Astrocyte (in vitro differentiated cells and primary cell): ENCODE data around the gene TSC2. TPM values are rescaled to one million over a fixed set of nuclear protein-coding genes. Genes with fewer than 3 reads are reported as not detected.
A peak's percentile ranks its signal among the peaks of the same experiment; 100 is the strongest.

ENCODE experiments used
- DNase-seq: peaks from one replicate; pipeline ENCODE4 v3.0.0-alpha.2; 2010; ENCODE audit warnings: low read depth
- FAIRE-seq: peaks from 2 replicates; lab custom pipeline; 2011; peaks lifted over from hg19 to GRCh38; lab: Jason Lieb, UNC
- H2AFZ ChIP-seq: 2 replicates; pipeline ENCODE4 v1.6.0; 2012; ENCODE audit warnings: low read depth, low read length, inconsistent platforms
- H3K27ac ChIP-seq: 2 replicates; pipeline ENCODE4 v1.5.1; 2011; ENCODE audit warnings: low read depth, low read length, inconsistent platforms
- H3K27me3 ChIP-seq: 2 replicates; pipeline ENCODE4 v1.6.0; 2011; ENCODE audit warnings: low read length, inconsistent platforms; ENCODE audit not compliant: insufficient read depth
- H3K36me3 ChIP-seq: 2 replicates; pipeline ENCODE4 v1.5.1; 2011; ENCODE audit warnings: low read length, inconsistent platforms; ENCODE audit not compliant: insufficient read depth
- H3K4me1 ChIP-seq: 2 replicates; pipeline ENCODE4 v1.5.1; 2011; ENCODE audit warnings: low read length, inconsistent platforms; ENCODE audit not compliant: insufficient read depth
- H3K4me2 ChIP-seq: 2 replicates; pipeline ENCODE4 v1.6.0; 2012; ENCODE audit warnings: low read length, inconsistent platforms
- H3K4me3 ChIP-seq: 2 replicates; pipeline ENCODE4 v1.5.1; 2011; ENCODE audit warnings: low read depth, mild to moderate bottlenecking, low read length, inconsistent platforms; ENCODE audit not compliant: insufficient read depth
- H3K79me2 ChIP-seq: 2 replicates; pipeline ENCODE4 v1.6.0; 2012; ENCODE audit warnings: mild to moderate bottlenecking, low read length, inconsistent platforms; ENCODE audit not compliant: insufficient read depth
- H3K9ac ChIP-seq: 2 replicates; pipeline ENCODE4 v1.6.0; 2012; ENCODE audit warnings: mild to moderate bottlenecking, low read length, inconsistent platforms
- H3K9me3 ChIP-seq: 2 replicates; pipeline ENCODE4 v1.5.1; 2012; ENCODE audit warnings: low read depth, mild to moderate bottlenecking, low read length, inconsistent platforms; ENCODE audit not compliant: insufficient read depth
- H4K20me1 ChIP-seq: 2 replicates; pipeline ENCODE4 v1.6.0; 2012; ENCODE audit warnings: low read length, inconsistent platforms; ENCODE audit not compliant: insufficient read depth
- H3K27ac Mint-ChIP-seq: one replicate; pipeline ENCODE4 v1.8.0; 2021; ENCODE audit warnings: mild to moderate bottlenecking, mixed read lengths; ENCODE audit not compliant: unreplicated experiment
- H3K27me3 Mint-ChIP-seq: one replicate; pipeline ENCODE4 v1.8.0; 2021; ENCODE audit warnings: low read depth, mixed read lengths; ENCODE audit not compliant: unreplicated experiment
- H3K36me3 Mint-ChIP-seq: one replicate; pipeline ENCODE4 v1.8.0; 2021; ENCODE audit warnings: low read depth, mixed read lengths; ENCODE audit not compliant: unreplicated experiment
- H3K4me1 Mint-ChIP-seq: one replicate; pipeline ENCODE4 v1.8.0; 2021; ENCODE audit warnings: low read depth, mixed read lengths; ENCODE audit not compliant: unreplicated experiment
- H3K4me3 Mint-ChIP-seq: one replicate; pipeline ENCODE4 v1.8.0; 2021; ENCODE audit warnings: mild to moderate bottlenecking, moderate library complexity, mixed read lengths; ENCODE audit not compliant: unreplicated experiment
- H3K9me3 Mint-ChIP-seq: one replicate; pipeline ENCODE4 v1.8.0; 2021; ENCODE audit warnings: mild to moderate bottlenecking, mixed read lengths; ENCODE audit not compliant: unreplicated experiment
- CTCF ChIP-seq: IDR thresholded peaks from 2 replicates; pipeline ENCODE4 v1.5.1; 2011; ENCODE audit warnings: low read depth, mild to moderate bottlenecking, inconsistent platforms, low read length, moderate library complexity; ENCODE audit not compliant: insufficient read depth
- EZH2 ChIP-seq: IDR thresholded peaks from 2 replicates; pipeline ENCODE4 v1.6.1; 2012; ENCODE audit warnings: mild to moderate bottlenecking, low read length, inconsistent platforms; ENCODE audit not compliant: insufficient read depth
- total RNA-seq: library from RNA; stranded (reverse); gene quantifications from 2 replicates; pipeline ENCODE4 v1.2.1, GENCODE V29; 2021

TSC2 gene
- total RNA-seq, 1 donor from 2014 or later = 89.5 TPM

- H2AFZ ChIP-seq = no peak overlapping the region
- H3K36me3 ChIP-seq = no peaks in the 10 kb centered on the region
- peak; percentile 34 for DNase-seq
- H3K27me3 ChIP-seq = no peaks in the 10 kb centered on the region
- Mint-ChIP-seq H3K36me3 (no peaks in the 10 kb centered on the region), H3K27ac (peak overlapping the region; percentile 66), H3K4me1 (peaks cover 8% of the 10 kb centered on the region), H3K4me3 (peak overlapping the region; percentile 96), H3K27me3 (no peaks in the 10 kb centered on the region), H3K9me3 (no peaks in the 10 kb centered on the region)
- peaks cover 23% of the 10 kb centered on the region for H4K20me1 ChIP-seq
- H3K9me3 ChIP-seq = no peaks in the 10 kb centered on the region
- H3K27ac ChIP-seq = no peak overlapping the region
- H3K4me2 ChIP-seq = peak overlapping the region; percentile 95
- H3K4me3 ChIP-seq = peak overlapping the region; percentile 69
- peak; percentile 66 for FAIRE-seq
- peaks cover 20% of the 10 kb centered on the region for H3K4me1 ChIP-seq
- no peak for TF ChIP-seq CTCF
- TF ChIP-seq EZH2 = no peak
- peak overlapping the region; percentile 65 for H3K9ac ChIP-seq
- peaks cover 27% of the 10 kb centered on the region for H3K79me2 ChIP-seq
Measured at GRCh38 chr16:2027024-2028010, 20.5 kb upstream of the TSC2 start.

- Mint-ChIP-seq H3K27ac (peak overlapping the region; percentile 66), H3K36me3 (no peaks in the 10 kb centered on the region), H3K27me3 (no peaks in the 10 kb centered on the region), H3K9me3 (no peaks in the 10 kb centered on the region), H3K4me3 (peak overlapping the region; percentile 96), H3K4me1 (peaks cover 10% of the 10 kb centered on the region)
- H3K4me2 ChIP-seq = peak overlapping the region; percentile 95
- DNase-seq = no peak
- TF ChIP-seq EZH2 (no peak), CTCF (no peak)
- no peak overlapping the region for H3K27ac ChIP-seq
- no peak overlapping the region for H2AFZ ChIP-seq
- peak overlapping the region; percentile 65 for H3K9ac ChIP-seq
- FAIRE-seq = no peak
- H3K36me3 ChIP-seq = no peaks in the 10 kb centered on the region
- H3K4me3 ChIP-seq = peak overlapping the region; percentile 69
- peaks cover 23% of the 10 kb centered on the region for H4K20me1 ChIP-seq
- peaks cover 22% of the 10 kb centered on the region for H3K4me1 ChIP-seq
- H3K79me2 ChIP-seq = peaks cover 30% of the 10 kb centered on the region
- H3K27me3 ChIP-seq = no peaks in the 10 kb centered on the region
- no peaks in the 10 kb centered on the region for H3K9me3 ChIP-seq
Measured at GRCh38 chr16:2028146-2028545, 19.6 kb upstream of the TSC2 start.
